GM21423 (cell line): ENCODE measurements around the gene USP33.
"Not testable (repeated sequence)": the region's sequence is repeated elsewhere in the genome, so short reads cannot be mapped to it uniquely, and the experiment has no call there.

ENCODE experiments used
- ATAC-seq: cut with Tn5 transposase; IDR thresholded peaks from one replicate; pipeline ENCODE4 v1.9.1; 2021; ENCODE audit warnings: mild to moderate bottlenecking, moderate library complexity; ENCODE audit not compliant: unreplicated experiment

The USP33 gene

DNA sequence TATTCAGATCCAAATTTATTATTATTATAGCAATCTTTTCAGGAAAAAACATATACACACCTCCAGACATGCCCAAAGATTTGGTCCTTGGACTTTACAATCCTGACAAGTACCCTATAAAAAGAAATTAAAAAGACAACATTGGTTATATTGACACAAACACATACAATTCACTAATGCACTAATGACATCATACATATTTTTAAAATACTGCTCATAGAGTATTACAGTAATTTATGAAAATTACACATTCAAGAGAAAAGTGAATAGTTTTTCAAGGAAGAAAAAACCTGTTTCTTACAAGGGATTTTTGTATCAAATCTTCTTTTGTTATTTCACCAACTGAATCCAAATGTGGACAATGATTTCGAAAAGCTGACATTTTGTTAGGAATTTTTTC, 18.3 kb downstream of the USP33 start:
- no peak for ATAC-seq

DNA sequence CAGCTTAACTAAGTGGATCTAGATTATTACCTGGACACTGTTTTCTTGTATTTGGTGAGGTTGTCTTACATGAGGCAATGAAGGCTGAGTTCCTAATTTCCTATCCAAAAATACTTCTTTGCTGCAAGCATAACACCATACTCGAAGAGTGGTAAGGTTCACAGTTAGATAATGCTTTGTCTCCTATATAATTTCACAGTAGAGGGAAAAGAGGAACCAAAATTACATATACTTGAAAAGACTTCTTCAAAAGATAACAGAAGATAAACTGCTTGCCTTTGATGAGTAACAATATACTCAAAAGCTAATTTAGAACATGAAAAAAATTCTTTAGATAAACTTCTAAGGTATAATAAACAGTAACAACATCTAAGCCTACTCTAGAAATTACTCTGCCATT, 20.4 kb downstream of the USP33 start:
- ATAC-seq, result no peak

DNA sequence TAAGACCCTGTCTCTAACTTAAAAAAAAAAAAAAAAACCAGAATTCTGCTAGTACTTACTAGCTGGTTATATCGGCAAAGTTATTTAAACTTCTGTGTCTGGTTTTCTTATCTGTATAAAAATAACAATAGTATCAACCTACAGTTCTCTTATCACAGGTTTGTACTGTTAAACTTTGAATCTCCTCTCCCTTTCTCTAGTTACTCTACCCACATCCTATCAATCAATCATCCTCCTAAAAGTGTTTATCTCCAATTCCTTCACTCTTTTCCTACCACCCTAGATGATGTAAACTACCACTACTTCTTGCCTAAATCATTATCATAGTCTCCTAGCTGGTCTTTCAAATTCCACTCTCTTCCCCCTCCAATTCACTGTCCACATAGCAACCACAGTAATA, 27.6 kb downstream of the USP33 start:
- no peak for ATAC-seq

DNA sequence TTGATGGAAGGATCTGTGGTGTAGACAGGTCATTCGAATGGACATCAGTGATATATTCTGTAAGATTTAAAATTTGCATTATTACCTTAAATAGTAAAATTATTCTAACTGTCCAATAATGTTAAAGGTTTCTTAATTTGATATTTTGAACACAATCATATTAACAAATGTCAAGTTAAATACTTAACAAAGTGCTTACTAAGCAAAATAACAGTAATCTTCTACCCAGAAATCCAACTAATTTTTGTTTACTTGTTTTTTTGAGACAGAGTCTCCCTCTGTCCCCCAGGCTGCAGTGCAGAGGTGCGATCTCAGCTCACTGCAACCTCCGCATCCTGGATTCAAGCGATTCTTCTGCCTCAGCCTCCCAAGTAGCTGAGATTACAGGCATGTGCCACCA, 33.9 kb downstream of the USP33 start:
- ATAC-seq, result no peak

DNA sequence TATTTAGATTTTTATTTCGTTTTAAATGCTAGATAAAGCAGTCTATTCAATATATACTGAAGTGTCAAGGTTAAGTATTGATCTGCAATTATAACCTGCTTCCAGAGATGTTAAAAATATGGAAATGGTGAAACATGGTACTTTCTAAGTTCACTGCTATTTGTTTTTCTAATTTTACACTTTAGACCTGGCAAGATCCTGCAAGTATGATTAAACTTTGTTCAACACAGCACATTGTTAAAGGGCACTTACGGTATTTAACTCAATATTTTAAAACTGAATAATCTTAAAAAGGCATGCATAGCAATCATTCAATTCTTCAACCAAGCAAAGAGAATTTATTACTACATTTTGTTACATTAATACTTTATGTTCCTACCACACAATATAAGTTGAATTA, 41.5 kb downstream of the USP33 start:
- no peak for ATAC-seq

DNA sequence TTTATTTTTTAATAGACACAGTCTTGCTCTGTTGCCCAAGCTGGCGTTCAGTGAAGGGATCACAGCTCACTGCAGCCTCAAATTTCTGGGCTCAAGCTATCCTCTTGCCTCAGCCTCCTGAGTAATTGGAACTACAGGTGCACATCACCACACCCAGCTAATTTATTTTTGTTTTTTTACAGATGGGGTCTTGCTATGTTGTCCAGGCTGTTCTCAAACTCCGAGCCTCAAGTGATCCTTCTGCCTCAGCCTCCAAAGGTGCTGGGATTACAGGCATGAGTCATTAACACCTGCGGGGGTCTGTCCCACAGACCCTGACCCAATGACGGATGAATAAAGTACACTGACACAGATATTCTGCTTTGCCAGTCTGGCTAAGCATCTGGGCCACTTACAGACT, 43.6 kb downstream of the USP33 start:
- no peak for ATAC-seq

DNA sequence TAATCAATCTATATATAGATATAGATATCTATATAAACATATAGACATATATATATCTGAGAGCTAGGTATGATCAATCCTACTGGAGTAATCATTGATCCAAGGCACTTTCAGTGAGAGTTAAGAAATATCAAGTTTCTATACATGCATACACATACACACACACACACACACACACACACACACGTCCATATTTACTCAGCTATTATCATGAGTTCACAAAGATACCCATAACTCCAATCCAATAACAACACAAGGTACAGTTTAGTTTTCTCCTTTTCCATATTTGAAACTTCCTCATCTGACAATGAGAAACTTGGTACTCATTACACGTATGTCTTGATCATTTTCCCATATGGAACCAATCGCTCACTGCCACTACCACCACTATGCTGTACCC, 49.9 kb downstream of the USP33 start:
- no peak for ATAC-seq

DNA sequence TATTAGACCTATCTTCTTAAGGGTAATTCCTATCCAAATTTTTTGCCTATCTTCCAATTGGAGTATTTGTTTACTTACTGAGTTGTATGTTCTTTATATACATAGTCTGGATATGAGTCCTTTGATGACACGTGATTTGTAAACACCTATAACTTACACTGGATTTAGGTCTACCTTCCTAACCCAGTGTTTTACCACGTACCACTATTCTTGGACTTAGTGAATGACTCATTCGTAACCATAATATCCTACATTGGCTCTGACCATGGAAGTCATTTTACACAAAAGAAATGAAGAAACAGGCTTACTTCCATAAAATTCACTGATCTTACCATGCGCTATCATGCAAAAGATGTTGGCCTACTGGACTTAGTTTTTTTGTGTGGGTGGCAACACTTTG, 53.3 kb downstream of the USP33 start:
- ATAC-seq, result no peak

DNA sequence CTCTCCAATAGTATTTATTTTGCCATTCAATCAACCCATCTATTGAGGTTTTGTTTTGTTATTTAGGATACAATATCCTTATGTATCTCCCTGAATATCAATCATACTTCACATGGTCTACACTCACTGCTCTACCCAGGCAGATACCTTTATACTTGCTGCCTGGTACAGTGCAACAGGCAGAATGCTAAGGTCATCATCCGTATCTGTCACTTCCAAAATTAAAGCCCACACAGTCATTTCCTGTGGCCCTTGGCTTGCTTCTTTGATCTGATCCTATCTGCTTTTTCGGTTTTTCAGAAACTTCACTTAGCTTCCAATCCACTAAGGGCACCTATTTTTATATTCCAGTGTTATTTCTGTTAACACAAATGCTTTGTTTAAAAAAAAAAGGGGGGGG, 54.9 kb downstream of the USP33 start:
- ATAC-seq, result no peak

DNA sequence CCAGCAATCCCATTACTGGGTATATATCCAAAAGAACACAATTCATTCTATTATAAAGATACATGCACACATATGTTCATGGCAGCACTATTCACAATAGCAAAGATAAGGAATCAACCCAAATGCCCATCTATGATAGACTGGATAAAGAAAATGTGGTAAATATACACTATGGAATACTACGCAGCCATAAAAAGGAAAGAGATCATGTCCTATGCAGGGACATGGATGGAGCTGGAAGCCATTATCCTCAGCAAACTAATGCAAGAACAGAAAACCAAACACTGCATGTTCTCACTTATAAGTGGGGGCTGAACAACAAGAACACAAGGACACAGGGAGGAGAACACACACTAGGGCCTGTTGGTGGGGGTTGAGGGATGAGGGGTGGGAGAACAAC, 60.0 kb downstream of the USP33 start:
- not testable (repeated sequence) for ATAC-seq

DNA sequence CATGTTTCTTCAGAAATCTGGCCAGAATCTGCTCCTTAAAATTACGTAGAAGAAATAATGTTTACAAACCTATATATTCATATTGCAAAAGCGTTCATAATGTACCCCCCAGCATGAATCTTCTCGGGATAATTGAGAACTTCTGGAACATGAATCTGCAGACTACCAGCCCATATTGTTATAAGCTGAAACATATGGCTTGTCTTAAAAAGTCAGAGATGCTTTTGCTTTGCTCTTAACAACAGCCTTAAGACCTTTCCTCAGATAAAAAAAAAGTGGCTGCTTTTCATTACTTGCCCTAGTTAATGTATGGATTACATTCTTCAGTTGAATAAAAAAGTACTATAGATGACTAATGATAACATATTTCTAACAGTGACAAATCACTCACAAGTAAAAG, 62.2 kb downstream of the USP33 start:
- no peak for ATAC-seq

DNA sequence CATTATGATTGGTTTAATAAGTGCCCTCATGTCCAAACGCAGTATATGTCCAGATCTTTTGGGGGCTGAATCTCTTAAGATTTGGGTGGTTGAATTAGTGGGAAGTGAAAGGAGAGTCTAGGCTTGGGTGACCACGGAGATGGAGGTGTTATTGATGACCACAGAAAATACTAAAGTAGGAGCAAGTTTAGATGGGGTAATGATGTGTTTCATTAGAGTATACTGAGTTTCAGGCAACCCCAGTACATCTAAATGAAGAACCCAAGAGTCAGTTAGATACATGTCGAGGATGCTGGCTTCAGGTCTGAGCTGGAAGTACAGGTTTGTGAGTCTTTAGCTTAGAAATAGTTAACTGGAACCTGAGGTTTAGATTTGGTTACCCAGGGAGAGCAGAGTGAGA, 70.7 kb downstream of the USP33 start:
- no peak for ATAC-seq

DNA sequence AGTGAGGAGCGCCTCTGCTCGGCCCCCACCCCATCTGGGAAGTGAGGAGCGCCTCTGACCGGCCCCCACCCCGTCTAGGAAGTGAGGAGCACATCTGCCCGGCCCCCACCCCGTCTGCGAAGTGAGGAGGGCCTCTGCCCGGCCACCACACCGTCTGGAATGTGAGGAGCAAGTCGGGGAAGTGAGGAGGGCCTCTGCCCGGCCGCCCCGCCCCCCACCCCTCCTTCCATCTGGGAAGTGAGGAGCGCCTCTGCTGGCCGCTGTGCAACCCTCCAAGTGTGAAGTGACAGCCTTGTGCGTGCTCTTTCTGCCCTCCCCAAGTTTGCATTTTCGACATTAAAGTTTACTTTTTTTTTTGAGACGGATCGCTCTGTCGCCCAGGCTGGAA, 72.1 kb downstream of the USP33 start:
- ATAC-seq, result no peak

DNA sequence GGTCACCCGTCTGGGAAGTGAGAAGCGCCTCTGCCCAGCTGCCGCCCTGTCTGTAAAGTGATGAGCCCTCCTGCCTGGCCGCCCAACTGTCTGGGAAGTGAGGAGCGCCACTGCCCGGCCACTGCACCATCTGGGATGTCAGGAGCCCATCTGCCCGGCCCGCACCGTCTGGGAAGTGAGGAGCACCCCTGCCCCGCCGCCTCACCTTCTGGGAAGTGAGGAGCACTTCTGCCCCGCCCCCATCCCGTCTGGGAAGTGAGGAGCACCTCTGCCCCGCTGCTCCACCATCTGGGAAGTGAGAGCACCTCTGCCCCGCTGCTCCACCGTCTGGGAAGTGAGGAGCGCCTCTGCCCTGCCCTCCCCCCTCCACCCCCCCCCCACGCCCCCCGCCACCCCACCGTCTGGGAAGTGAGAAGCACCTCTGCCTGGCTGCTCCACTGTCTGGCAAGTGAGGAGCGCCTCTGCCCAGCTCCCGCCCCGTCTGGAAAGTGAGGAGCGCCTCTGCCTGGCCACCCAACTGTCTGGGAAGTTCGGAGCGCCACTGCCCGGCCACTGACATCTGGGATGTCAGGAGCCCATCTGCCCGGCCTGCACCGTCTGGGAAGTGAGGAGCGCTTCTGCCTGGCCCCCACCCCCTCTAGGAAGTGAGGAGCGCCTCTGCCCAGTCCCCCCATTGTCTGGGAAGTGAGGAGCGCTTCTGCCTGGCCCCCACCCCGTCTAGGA, 72.7 kb downstream of the USP33 start:
- no peak for ATAC-seq

DNA sequence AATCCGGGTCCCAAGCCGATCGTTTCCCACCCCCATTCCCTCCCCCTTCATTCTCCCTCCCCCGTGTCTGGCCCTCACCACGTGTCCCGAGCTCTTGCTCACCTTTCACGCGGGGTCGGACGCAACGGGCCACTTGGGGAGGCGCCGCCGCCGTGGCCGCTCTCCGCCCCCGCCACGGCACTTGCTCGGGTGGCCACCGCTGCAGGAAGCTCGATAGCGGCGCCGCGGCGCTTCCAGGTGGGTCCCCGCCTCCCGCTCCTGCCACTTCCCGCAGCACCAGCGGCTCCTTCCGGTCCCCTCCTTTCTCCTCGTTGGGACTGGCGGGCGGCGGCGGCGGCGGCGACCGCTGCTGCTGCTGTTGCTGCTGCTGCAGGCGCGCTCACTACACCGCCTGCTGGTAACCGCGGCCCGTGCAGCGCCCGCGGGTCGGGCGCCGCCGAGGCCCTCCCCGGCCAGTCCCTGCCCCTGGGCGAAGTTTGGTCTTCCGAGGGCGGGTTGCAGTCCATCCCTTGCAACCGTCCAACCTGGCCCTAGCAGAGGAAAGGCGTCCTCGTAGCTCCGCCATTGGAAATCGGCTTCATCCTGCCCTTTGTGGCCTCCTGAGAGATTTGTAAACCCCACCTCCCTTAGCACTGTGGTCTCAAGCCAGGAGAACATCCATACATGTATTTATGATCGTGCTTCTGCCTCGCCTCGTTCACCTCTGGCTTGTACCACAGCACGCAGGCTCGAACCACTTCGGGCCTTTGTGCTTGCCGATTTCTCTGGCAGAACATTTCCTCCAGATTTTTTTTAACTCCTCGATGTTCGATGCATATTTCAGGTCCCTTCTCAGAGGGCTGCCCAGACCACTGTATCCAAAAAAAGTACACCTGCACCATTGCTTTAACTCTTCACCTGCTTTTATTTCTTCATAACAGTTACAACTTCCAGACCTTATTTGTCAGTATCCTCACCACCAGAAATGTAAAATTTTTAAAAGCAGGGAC, 76.2 kb downstream of the USP33 start:
- ATAC-seq, result peak; percentile 79

DNA sequence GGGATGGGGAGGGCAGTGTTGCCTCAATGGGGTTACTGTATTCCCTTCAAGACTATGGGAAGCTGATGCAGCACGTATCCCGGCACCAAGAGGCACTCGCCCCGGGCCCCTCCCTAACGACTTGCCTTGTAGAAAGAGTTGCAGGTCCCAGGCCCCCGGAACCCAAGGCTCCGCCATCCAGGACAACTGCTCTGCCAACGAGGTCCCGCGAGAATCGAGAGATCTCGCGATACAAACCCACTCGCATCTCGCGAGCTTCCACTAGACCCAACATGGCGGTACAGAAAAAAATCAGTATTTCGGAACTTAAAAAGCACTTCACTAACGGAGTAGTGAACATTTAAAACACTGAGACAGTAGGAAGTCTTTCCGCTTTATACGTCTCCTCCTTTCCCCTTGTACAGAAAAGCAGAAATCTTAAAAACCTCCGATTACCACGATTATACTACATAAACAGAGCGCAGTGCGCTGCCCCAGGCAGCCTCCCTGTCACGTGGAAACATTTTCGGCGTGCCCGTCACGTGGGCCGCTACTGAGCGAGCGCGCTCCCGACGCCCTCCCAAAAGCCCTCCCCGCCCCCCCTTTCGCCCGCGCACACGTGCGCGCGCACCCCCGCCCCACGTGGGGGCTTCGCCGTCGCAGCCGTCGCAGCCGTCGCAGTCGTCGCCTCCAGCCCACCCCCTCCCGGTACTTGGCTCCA, 77.0 kb downstream of the USP33 start, which contains the start of gene ZZZ3:
TSS of gene ZZZ3 (minus strand) at position 199 of the 700 bp plus-strand sequence. CDS start 49,304 bp downstream, outside the sequence.
- peak; percentile 70 for ATAC-seq

DNA sequence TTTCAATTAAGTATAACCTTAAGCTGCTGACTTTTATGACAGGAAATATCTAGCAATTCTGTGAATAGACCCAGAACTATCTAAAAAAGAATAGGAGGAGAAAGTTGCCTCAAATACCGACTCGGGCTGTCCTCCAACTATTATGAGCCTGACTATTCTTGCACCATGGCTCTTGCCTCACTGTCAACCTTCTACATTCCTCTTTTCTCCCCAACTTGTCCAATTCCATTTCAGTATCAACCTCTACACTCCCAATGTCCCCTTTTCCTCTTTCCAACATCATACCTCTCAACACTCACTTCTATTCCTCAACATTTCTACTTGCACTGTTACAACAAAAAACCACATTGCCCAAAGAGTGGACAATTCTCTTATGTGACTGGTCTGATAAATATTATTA, 79.5 kb downstream of the USP33 start:
- no peak for ATAC-seq

DNA sequence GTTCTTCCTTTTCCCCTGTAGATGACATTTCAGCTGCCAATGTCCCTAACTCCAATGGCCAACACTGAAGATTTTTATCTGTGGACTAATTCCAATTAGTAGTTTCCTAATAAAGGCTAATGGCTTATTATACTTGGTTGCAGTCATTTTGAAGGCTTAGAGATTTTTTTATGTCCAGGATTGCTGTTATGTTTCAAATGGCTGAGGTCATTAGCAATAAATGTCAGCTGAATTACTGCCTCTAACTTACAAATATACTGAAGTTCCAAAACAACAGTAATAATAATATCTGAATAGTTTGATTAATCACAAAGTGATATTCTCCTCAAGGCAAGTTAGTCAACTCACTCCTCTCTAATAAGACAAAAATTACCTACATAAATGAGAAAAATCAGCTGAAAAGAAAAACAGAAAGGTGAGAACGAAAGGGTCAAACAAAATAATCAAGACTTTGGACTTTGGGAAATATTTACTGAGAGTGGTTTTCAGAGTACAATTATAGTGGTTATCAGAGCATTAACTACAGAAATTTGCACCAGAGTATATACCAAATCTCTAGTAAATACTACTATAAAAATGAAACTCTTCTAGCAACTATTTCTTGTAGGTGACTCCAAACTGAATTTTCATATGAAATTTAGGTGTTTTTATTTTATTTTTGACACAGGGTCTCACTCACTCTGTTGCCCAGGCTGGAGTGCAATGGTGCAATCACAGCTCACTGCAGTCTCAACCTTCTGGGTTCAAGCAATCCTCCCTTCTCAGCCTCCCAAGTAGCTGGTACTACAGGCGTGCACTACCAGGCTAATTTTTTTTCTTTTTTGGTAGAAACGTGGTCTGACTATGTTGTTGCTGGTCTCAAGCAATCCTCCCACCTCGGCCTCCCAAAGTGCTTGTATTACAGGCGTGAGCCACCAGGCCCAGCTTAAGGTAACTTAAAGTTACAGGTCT, 80.7 kb downstream of the USP33 start:
- no peak for ATAC-seq

DNA sequence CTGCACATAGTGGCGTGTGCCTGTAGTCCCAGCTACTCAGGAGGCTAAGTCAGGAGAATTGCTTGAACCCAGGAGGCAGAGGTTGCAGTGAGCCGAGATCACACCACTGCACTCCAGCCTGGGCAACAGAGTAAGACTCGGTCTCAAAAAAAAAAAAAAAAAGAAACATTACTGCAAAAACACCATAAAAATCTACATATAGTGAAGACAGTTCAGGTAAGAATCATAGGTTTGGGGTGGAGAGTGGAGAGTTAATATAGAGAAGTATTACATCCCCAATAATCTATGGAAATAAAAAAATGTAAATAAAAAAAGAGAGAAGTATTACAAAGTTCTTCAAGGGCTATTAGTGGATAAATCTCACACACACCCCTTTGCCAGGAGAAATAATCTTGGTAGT, 84.8 kb downstream of the USP33 start:
- not testable (repeated sequence) for ATAC-seq

DNA sequence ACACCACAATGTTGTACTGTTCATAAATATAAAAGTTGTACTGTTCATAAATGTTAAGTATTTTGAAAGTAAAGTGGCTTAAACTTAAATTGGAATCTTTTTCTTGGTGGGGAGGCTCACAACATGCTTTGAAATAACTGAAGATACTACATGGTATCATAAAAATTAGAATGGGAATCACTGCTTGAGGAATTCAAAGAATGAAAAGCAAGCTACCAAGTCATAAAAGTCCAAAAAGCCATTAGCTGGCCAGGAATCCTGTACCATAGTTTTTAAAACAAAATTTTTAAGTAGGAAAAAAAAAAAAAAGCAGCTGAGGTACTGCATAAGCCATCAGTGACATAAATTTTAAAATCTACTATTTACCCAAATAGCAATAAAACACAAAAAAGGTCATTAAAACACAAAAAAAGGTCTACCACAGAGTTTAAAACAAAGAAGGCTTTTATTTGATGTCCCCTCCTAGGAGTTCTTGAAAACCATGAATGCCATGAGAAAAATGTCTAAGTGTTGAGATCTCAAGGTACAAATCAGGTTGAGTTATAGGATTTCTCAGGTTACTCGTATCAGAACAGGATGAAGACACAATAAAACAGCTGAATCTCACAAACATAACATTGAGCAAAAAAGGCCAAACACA, 85.8 kb downstream of the USP33 start:
- ATAC-seq, result no peak
